ENCODE results near the gene U2SURP. TPM values are rescaled to one million over a fixed set of nuclear protein-coding genes. Genes with fewer than 3 reads are reported as not detected.

The U2SURP gene
- total RNA-seq, 4 donors from 2014 or later, result 92.4 to 104 (median 95.6) TPM

GRCh38 chr3:142992323-142992722 lies 9.0 kb upstream of the U2SURP start:
- WGBS, 2 donors, result 80 to 83% methylated on average over 7 of the region's 7 CpGs
- Histone ChIP-seq H3K27ac (no peak overlapping the region), H3K36me3 (no peaks in the 10 kb centered on the region), H3K4me1 (peaks cover 0 to 9% (median 0%) of the 10 kb centered on the region in 4 donors), H3K27me3 (no peaks in the 10 kb centered on the region), H3K4me3 (no peak overlapping the region), H3K9me3 (no peaks in the 10 kb centered on the region)
- no peak for DNase-seq (ENCODE audit: low spot score in 2 of 2)
- no peak for TF ChIP-seq EP300 (IDR thresholded peaks at IDR 0.05)
- no peak for TF ChIP-seq CTCF (IDR thresholded peaks at IDR 0.05)
- TF ChIP-seq POLR2A (IDR thresholded peaks at IDR 0.05), result no peak

- WGBS, 2 donors, result 9 to 11% methylated on average over 4 of the region's 4 CpGs
- H3K4me3 ChIP-seq, result no peak overlapping the region
- TF ChIP-seq POLR2A (IDR thresholded peaks at IDR 0.05) (no peak), CTCF (IDR thresholded peaks at IDR 0.05) (peak; percentile 48 to 74 (median 59))
- no peaks in the 10 kb centered on the region for H3K27me3 ChIP-seq
- H3K4me1 ChIP-seq, result peaks cover 0 to 9% (median 0%) of the 10 kb centered on the region in 4 donors
- H3K9me3 ChIP-seq, result no peaks in the 10 kb centered on the region
- no peak overlapping the region for H3K27ac ChIP-seq
- DNase-seq (ENCODE audit: low spot score in 2 of 2), result peak; percentile 31 to 73
- no peaks in the 10 kb centered on the region for H3K36me3 ChIP-seq
Observed at GRCh38 chr3:142993958-142994442, 7.4 kb upstream of the U2SURP start.

GRCh38 chr3:142997330-142997729 lies 4.0 kb upstream of the U2SURP start:
- Histone ChIP-seq H3K27me3 (no peaks in the 10 kb centered on the region), H3K36me3 (no peaks in the 10 kb centered on the region), H3K27ac (no peak overlapping the region), H3K4me3 (no peak overlapping the region), H3K4me1 (peaks cover 0 to 25% (median 6%) of the 10 kb centered on the region in 4 donors), H3K9me3 (no peaks in the 10 kb centered on the region)
- 30 to 35% methylated on average over 2 of the region's 2 CpGs for WGBS, 2 donors
- no peak for TF ChIP-seq POLR2A (IDR thresholded peaks at IDR 0.05)
- no peak for TF ChIP-seq EP300 (IDR thresholded peaks at IDR 0.05)
- no peak for TF ChIP-seq CTCF (IDR thresholded peaks at IDR 0.05)
- no peak for DNase-seq (ENCODE audit: low spot score in 2 of 2)

- no peak for DNase-seq (ENCODE audit: low spot score in 2 of 2)
- TF ChIP-seq POLR2A (IDR thresholded peaks at IDR 0.05) (no peak), EP300 (IDR thresholded peaks at IDR 0.05) (no peak), CTCF (IDR thresholded peaks at IDR 0.05) (no peak)
- Histone ChIP-seq H3K36me3 (no peaks in the 10 kb centered on the region), H3K9me3 (no peaks in the 10 kb centered on the region), H3K4me1 (peaks cover 0 to 37% (median 14%) of the 10 kb centered on the region in 4 donors), H3K27ac (no peak overlapping the region), H3K4me3 (no peak overlapping the region), H3K27me3 (no peaks in the 10 kb centered on the region)
- WGBS, 2 donors, result 77 to 79% methylated on average over 3 of the region's 3 CpGs
Observed at GRCh38 chr3:142998439-142998838, 2.9 kb upstream of the U2SURP start.

GRCh38 chr3:142999881-143000280 lies 1.5 kb upstream of the U2SURP start:
- peak overlapping the region in 2 of 4 donors; percentile 68 to 98 for H3K4me3 ChIP-seq
- H3K27ac ChIP-seq, result peak overlapping the region in 2 of 4 donors; percentile 86 to 98
- no peaks in the 10 kb centered on the region for H3K9me3 ChIP-seq
- DNase-seq (ENCODE audit: low spot score in 2 of 2), result no peak
- TF ChIP-seq POLR2A (IDR thresholded peaks at IDR 0.05), result no peak
- no peak for TF ChIP-seq CTCF (IDR thresholded peaks at IDR 0.05)
- TF ChIP-seq EP300 (IDR thresholded peaks at IDR 0.05), result no peak
- peaks cover 0 to 42% (median 20%) of the 10 kb centered on the region in 4 donors for H3K4me1 ChIP-seq
- H3K27me3 ChIP-seq, result no peaks in the 10 kb centered on the region
- no peaks in the 10 kb centered on the region for H3K36me3 ChIP-seq
- WGBS, 2 donors, result 62 to 68% methylated on average over 4 of the region's 4 CpGs
